ENCODE measurements around the gene YKT6.

YKT6 gene

DNA sequence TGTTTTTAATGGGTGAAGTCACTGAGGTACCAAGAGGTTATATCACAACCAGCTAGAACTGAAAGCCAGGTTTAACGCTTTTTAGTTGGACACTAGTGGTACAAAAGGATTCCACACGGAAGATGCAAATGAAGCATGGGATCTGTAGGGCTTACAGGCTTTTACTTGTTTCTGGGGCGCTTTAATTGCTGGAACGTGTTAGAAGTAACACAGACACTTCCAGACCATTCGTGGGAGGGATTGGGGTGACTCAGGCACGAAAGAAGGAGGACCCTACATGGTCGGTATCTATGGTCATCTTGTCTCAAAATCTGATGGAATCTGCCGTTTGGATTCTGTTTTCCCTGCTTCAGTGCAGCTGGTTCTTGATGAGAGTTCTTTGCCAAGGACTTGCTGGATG lies 1.0 kb downstream of the YKT6 start:
- TF ChIP-seq, protein P1, sequence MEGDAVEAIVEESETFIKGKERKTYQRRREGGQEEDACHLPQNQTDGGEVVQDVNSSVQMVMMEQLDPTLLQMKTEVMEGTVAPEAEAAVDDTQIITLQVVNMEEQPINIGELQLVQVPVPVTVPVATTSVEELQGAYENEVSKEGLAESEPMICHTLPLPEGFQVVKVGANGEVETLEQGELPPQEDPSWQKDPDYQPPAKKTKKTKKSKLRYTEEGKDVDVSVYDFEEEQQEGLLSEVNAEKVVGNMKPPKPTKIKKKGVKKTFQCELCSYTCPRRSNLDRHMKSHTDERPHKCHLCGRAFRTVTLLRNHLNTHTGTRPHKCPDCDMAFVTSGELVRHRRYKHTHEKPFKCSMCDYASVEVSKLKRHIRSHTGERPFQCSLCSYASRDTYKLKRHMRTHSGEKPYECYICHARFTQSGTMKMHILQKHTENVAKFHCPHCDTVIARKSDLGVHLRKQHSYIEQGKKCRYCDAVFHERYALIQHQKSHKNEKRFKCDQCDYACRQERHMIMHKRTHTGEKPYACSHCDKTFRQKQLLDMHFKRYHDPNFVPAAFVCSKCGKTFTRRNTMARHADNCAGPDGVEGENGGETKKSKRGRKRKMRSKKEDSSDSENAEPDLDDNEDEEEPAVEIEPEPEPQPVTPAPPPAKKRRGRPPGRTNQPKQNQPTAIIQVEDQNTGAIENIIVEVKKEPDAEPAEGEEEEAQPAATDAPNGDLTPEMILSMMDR (conservative IDR thresholded peaks at IDR 0.05) = no peak
- no peak for TF ChIP-seq ZFX (IDR thresholded peaks at IDR 0.05)
- H3K27ac ChIP-seq = no peak overlapping the region; the same call in 1 of the 2 replicates

DNA sequence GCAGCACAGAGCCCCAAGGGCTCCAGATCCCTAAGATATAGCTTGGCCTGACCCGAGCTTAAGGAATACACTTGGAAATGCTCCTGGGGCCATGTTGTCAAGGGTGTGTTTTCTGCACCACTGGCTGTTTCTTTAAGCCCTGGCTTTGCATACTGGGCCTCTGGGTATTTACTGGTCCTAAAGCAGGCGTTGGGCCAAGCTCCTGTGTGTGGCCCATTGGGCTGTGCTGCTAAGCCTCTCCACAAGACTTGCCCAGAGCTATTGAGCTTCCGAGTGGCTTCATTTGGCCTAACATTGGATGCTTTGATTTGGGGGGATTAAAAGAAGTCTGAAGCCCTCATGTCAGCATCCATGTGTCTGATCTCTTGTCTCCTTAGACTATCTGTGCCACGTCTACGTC lies 5.2 kb downstream of the YKT6 start:
- H3K27ac ChIP-seq = no peak overlapping the region
- TF ChIP-seq ZFX (IDR thresholded peaks at IDR 0.05) = no peak
- TF ChIP-seq, protein P1 (conservative IDR thresholded peaks at IDR 0.05) = no peak

DNA sequence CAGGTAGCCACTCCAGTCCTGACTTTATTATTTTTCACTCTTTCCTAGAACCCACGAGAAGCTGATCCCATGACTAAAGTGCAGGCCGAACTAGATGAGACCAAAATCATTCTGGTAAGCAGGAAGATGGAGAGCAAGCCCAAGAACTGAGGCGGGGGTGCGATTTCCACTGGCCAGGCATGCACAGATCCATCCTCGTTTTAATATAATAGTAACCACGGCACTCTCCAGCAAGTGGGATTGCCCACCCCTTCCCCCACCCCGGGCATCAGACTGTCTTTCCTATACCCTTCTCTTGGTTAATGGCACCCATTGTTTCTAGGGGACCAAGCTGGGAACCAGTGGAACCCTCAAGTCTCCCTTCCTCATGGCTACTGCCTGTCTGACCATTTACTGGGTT lies 7.3 kb downstream of the YKT6 start:
- H3K27ac ChIP-seq = no peak overlapping the region
- TF ChIP-seq ZFX (IDR thresholded peaks at IDR 0.05) = no peak
- TF ChIP-seq, protein P1 (conservative IDR thresholded peaks at IDR 0.05) = no peak

DNA sequence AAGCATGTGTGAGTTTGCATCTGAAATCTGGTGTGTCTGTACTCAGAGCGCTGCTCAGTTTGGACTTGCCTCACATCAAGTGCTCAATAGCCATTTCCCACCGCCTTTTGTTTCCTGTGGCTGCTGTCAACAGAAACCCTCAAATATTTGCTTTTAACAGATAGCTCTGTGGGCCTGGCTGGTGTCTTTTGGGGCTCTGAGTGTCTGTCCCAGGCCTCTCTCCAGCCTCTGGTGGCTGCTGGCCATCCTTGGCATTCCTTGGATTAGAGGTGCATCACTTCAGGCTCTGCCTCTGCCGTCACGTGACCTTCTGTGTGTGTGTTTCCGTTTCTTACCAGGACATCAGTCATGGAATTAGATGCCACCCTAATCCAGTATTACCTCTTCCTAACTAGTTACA lies 9.3 kb downstream of the YKT6 start:
- TF ChIP-seq, protein P1 (conservative IDR thresholded peaks at IDR 0.05) = no peak
- TF ChIP-seq ZFX (IDR thresholded peaks at IDR 0.05) = no peak

DNA sequence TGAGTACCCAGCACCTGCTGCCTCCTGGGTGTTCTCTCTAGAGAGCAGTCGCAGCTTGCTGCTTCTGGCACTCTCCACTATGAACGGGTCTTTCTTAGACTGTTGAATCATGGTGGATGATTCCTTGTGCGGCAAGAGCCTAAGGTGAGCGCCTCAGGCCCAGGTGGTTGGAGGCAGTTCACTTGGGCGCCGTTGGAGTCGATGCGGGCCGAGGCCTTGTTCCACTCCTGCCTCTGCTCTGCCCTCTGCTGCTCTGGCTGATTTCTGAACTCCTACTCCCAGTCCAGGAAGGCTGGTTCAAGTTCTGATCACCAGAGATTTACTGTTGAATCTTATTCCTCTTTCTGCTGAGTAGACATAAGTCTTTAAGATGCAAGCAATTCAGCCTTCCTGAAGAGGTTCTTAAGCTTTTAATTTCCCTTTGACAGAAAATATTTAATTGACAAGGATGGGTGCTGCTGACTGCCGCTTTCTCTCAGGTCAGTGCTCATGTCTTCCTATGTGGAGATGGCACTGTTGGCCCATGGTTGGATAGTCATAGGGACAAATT lies 10.4 kb downstream of the YKT6 start:
- H3K27ac ChIP-seq = no peak overlapping the region
- TF ChIP-seq ZFX (IDR thresholded peaks at IDR 0.05) = no peak
- TF ChIP-seq, protein P1 (conservative IDR thresholded peaks at IDR 0.05) = no peak

More for the DNA sequence above, 9.3 kb downstream of the YKT6 start:
- H3K27ac ChIP-seq = no peak overlapping the region

DNA sequence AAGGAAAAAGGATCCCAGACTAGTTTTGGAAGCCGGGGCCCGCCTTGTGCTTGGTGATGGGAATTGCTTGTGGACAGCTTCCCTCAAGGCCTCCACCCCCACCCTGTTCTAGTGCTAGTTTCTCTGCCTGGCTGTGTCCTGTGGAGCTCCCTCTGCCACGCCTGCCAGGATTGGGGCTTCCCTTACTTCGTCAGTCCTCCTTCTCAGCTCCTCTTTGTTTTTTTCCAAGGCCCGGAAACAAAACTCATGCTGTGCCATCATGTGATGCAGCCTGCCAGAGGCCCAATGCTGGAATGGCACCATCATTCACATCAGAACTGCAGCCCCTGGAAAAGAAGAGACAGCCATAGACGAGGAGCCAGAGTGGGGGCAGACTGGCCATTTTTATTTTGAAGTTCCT lies 11.2 kb downstream of the YKT6 start:
- no peak overlapping the region for H3K27ac ChIP-seq
- TF ChIP-seq ZFX (IDR thresholded peaks at IDR 0.05) = no peak

DNA sequence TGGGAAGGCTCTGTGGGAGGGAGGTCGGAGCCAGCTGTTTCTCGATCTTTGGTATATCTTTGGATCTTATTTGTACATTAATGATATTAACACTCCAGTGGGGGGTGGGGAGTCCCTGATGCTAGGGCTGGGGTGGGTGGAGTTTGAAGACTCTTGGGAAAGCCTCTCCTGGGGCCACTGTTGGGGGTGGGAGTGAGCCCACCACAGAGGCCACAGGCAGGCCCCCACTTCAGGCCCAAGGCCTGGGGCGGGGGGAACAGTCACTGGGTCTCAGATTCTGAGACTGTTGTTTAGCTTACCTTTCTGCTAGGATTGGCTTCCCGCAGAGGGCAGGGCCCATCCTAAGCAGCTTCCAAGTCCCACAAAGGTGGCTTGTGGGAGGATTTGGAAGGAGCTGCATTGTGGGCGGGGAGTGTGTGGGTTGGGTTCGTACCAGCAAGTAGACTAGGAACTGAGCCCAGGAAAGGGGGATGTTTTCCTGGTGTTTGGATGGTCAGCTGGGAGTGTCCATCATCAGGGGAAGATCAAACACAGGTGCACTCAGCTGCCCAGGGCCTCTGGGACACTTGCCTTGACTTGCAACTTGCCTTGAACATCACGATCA lies 11.9 kb downstream of the YKT6 start:
- TF ChIP-seq ZFX (IDR thresholded peaks at IDR 0.05) = no peak
- TF ChIP-seq, protein P1 (conservative IDR thresholded peaks at IDR 0.05) = no peak
- no peak overlapping the region for H3K27ac ChIP-seq
